Activated T-helper 2 cell treated with anti-CD3 and anti-CD28 coated beads, Interferon-gamma antibody, Interleukin-2, Interleukin-4, amounts not matched to agents 10 μg/mL and 5 μg/mL and 100 μg/mL, durations not matched to agents 14 hours and 24 hours and 36 hours (primary cell): Measurements from ENCODE around the gene HBG1. TPM values are rescaled to one million over a fixed set of nuclear protein-coding genes. Genes with fewer than 3 reads are reported as not detected.
"Not testable (repeated sequence)": the region's sequence is repeated elsewhere in the genome, so short reads cannot be mapped to it uniquely, and the experiment has no call there.

Experiments used
- DNase-seq: peaks from one replicate; pipeline ENCODE4 v3.0.0; 2021; ENCODE audit warnings: low spot score
- H3K27ac Mint-ChIP-seq: one replicate; pipeline ENCODE4 v1.8.0; 2021; ENCODE audit warnings: mixed read lengths
- H3K27me3 Mint-ChIP-seq: one replicate; pipeline ENCODE4 v1.8.0; 2021; ENCODE audit warnings: low read depth, mixed read lengths
- H3K36me3 Mint-ChIP-seq: one replicate; pipeline ENCODE4 v1.8.0; 2021; ENCODE audit warnings: low read depth, mixed read lengths
- H3K4me1 Mint-ChIP-seq: one replicate; pipeline ENCODE4 v1.8.0; 2021; ENCODE audit warnings: low read depth, mixed read lengths
- H3K4me3 Mint-ChIP-seq: one replicate; pipeline ENCODE4 v1.8.0; 2021; ENCODE audit warnings: low read depth, mild to moderate bottlenecking, moderate library complexity, mixed read lengths
- H3K9me3 Mint-ChIP-seq: one replicate; pipeline ENCODE4 v1.8.0; 2021; ENCODE audit warnings: mixed read lengths
- intact Hi-C: fragments of 100-400 bp; cut with micrococcal nuclease; formaldehyde crosslinking; loops from one replicate; pipeline ENCODE4 v1.15.1; 2023
- total RNA-seq: library from RNA; stranded (reverse); gene quantifications from 2 replicates; pipeline ENCODE4 v1.2.3, GENCODE V29; 2022

Gene HBG1
- total RNA-seq, 1 donor from 2014 or later: not detected

DNA sequence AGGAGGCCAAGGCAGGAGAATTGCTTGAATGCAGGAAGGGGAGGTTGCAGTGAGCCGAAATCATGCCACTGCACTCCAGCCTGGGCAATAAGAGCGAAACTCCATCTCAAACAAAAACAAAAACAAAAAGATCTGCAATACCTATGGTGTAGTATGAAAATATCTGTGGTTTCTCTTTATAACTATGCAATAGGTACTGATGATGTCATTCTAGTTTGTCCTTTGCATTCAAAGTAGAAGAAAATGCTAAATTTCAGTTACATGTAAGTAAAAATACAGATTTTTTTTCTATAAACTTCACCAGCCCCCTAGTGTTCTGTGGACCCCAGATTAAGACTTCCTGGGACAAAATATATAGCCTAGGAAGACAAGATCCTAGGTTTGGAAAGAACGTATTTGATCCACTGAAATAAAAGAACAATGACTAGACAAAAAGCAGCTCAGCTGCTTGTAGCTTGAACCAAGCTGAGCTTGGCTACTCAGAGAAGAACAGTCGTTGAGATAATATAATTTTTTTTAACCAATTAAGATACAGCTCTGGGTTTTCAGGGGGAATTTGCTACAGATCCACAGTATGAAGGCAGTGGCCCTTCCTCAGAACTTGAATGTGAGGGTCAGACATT lies 22.8 kb upstream of the HBG1 start:
- no peaks in the 10 kb centered on the region for H3K9me3 Mint-ChIP-seq
- no peaks in the 10 kb centered on the region for H3K4me1 Mint-ChIP-seq
- H3K4me3 Mint-ChIP-seq: no peak overlapping the region
- no peak overlapping the region for H3K27ac Mint-ChIP-seq
- H3K36me3 Mint-ChIP-seq: no peaks in the 10 kb centered on the region
- DNase-seq: no peak
- intact Hi-C loops: no loop called here
- peaks cover 5% of the 10 kb centered on the region for H3K27me3 Mint-ChIP-seq

- no peaks in the 10 kb centered on the region for H3K4me1 Mint-ChIP-seq
- no peaks in the 10 kb centered on the region for H3K36me3 Mint-ChIP-seq
- no peak for DNase-seq
- intact Hi-C loops: no loop called here
- H3K4me3 Mint-ChIP-seq: no peak within 1 kb of the TSS
- no peaks in the 10 kb centered on the region for H3K9me3 Mint-ChIP-seq
- H3K27ac Mint-ChIP-seq: no peak within 1 kb of the TSS
- H3K27me3 Mint-ChIP-seq: peaks cover 5% of the 10 kb centered on the region
Measured at GRCh38 chr11:5269715-5270147, 20.1 kb upstream of the HBG1 start, which contains the start of gene HBE1. TSS of gene HBE1 (minus strand) at chr11:5269945. CDS start at chr11:5269890, 55 bp downstream.

DNA sequence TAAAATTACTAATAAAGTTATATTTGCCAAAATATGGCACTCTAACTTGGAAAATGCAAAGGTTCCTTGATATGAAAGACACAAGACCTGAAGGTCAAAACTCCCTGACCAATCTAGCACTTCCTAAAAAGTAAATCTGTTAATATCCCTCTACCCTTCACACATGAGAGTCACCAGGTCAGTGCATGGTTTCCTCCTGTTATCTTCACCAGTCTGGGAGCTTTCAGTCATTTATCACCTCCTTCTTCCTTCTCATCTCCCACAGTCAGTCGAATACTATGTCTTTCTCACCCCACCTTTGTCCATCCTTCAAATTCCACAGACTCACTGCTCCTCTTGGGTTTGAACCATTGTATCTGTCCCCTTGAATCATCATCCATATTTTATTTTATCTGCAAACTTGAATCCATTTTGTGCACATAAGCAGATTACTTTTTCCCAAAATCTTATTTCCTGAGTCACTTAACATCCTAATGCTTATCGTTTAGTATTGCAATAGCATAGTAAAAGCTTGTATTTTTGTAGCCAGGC lies 17.4 kb upstream of the HBG1 start:
- Mint-ChIP-seq H3K4me1 (no peaks in the 10 kb centered on the region), H3K36me3 (no peaks in the 10 kb centered on the region), H3K27ac (no peak overlapping the region), H3K4me3 (no peak overlapping the region), H3K9me3 (no peaks in the 10 kb centered on the region), H3K27me3 (peaks cover 2% of the 10 kb centered on the region)
- DNase-seq: no peak
- intact Hi-C loops: no loop called here

GRCh38 chr11:5266609-5267008 lies 17.0 kb upstream of the HBG1 start:
- no peaks in the 10 kb centered on the region for H3K36me3 Mint-ChIP-seq

DNA sequence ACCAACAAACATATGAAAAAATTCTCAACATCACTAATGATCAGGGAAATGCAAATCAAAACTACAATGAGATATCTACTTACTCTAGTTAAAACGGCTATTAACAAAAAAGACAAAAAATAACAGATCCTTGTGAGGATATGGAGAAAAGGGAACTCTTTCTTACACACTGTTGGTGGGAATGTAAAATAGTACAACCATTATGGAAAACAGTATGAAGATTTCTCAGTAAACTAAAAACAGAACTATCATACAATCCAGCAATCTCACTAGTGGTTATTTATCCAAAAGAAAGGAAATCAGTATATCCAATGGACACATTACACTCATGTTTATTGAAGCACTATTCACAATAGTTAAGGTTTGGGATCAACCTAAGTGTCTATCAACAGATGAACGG lies 16.2 kb upstream of the HBG1 start:
- Mint-ChIP-seq H3K4me1 (no peaks in the 10 kb centered on the region), H3K4me3 (no peak overlapping the region), H3K9me3 (no peaks in the 10 kb centered on the region), H3K27ac (no peak overlapping the region), H3K36me3 (no peaks in the 10 kb centered on the region), H3K27me3 (no peaks in the 10 kb centered on the region)
- intact Hi-C loops: no loop called here
- no peak for DNase-seq

More at GRCh38 chr11:5266609-5267008, 17.0 kb upstream of the HBG1 start:
- Mint-ChIP-seq H3K4me1 (no peaks in the 10 kb centered on the region), H3K4me3 (no peak overlapping the region), H3K27ac (no peak overlapping the region), H3K27me3 (peaks cover 2% of the 10 kb centered on the region), H3K9me3 (no peaks in the 10 kb centered on the region)
- intact Hi-C loops: no loop called here
- DNase-seq: no peak

DNA sequence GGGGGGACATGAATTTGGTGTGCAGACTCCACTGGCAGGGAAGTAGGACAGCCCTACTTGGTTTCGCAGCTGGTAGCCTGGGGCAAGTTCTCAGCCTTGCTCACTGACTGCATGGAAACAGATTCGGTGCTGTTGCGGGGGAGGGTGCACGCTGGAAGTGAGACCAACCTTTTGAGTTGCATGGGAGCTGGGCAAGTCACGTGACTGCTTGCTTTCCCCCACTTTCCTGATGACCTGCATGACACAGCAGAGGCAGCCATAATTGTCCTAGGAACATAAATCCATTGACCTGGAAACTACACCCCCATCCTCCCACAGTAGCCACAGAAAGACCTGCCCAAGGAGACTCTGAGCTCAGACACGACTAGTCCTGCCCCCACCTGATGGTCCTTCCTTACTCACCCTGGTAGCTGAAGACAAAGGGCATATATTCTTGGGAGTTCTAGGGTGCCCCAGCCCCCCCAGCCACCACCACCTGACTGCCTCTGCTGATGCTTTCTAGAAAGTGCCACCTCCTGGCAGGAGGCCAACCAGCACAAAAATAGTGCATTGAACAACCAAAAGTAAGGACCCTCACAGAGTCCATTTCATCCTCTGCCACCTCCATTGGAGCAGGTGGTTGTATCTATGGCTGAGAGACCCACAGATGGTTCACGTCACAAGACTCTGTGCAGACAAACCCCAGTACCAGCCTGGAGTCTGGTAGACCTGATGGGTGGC lies 9.0 kb upstream of the HBG1 start:
- H3K27ac Mint-ChIP-seq: no peak overlapping the region
- no peaks in the 10 kb centered on the region for H3K4me1 Mint-ChIP-seq
- DNase-seq: no peak
- intact Hi-C loops: no loop called here
- H3K9me3 Mint-ChIP-seq: no peaks in the 10 kb centered on the region
- H3K4me3 Mint-ChIP-seq: no peak overlapping the region
- H3K27me3 Mint-ChIP-seq: no peaks in the 10 kb centered on the region
- no peaks in the 10 kb centered on the region for H3K36me3 Mint-ChIP-seq

- Mint-ChIP-seq H3K9me3 (no peaks in the 10 kb centered on the region), H3K27me3 (no peaks in the 10 kb centered on the region), H3K36me3 (no peaks in the 10 kb centered on the region), H3K27ac (no peak overlapping the region), H3K4me1 (no peaks in the 10 kb centered on the region), H3K4me3 (no peak overlapping the region)
- no peak for DNase-seq
- intact Hi-C loops: no loop called here
Measured at GRCh38 chr11:5257296-5257695, 7.6 kb upstream of the HBG1 start.

GRCh38 chr11:5254646-5255413 lies 5.2 kb upstream of the HBG1 start, which contains the start of gene HBG2:
TSS of gene HBG2 (minus strand) at chr11:5254781. CDS start at chr11:5254728, 53 bp downstream.
- H3K4me3 Mint-ChIP-seq, H3K27ac Mint-ChIP-seq, intact Hi-C loops, DNase-seq, H3K36me3 Mint-ChIP-seq, H3K27me3 Mint-ChIP-seq, H3K9me3 Mint-ChIP-seq, H3K4me1 Mint-ChIP-seq: not testable (repeated sequence)

DNA sequence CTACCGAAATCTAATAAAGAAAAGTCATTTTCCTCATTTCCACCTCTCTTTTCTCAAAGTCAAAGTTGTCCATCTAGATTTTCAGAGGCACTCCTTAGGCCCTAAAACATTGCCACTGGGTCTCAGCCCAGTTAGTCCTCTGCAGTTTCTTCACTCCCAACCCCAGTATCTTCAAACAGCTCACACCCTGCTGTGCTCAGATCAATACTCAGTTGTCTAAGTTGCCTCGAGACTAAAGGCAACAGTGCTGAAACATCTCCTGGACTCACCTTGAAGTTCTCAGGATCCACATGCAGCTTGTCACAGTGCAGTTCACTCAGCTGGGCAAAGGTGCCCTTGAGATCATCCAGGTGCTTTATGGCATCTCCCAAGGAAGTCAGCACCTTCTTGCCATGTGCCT lies 4.4 kb upstream of the HBG1 start:
- H3K4me3 Mint-ChIP-seq, H3K27ac Mint-ChIP-seq, DNase-seq, H3K27me3 Mint-ChIP-seq, H3K9me3 Mint-ChIP-seq, H3K4me1 Mint-ChIP-seq, intact Hi-C loops, H3K36me3 Mint-ChIP-seq: not testable (repeated sequence)

- H3K27me3 Mint-ChIP-seq, H3K36me3 Mint-ChIP-seq, H3K4me1 Mint-ChIP-seq, H3K27ac Mint-ChIP-seq, DNase-seq, H3K4me3 Mint-ChIP-seq, H3K9me3 Mint-ChIP-seq, intact Hi-C loops: not testable (repeated sequence)
Measured at GRCh38 chr11:5253440-5253839, 3.8 kb upstream of the HBG1 start.

DNA sequence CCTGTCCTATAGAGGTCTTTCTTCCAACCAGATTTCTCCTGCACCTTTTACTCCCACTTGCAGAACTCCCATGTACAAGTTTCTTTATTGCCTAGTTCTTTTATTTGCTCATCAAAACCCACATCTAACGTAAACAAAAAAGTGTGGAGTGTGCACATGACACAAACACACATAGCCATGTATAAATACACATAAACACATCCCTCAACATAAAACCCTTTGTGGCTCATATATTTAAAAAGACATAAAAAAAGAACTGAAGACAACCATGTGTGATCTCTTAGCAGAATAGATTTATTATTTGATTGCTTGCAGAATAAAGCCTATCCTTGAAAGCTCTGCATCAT lies 3.2 kb upstream of the HBG1 start:
- Mint-ChIP-seq H3K4me1 (no peaks in the 10 kb centered on the region), H3K9me3 (no peaks in the 10 kb centered on the region), H3K27ac (no peak overlapping the region), H3K36me3 (no peaks in the 10 kb centered on the region), H3K4me3 (no peak overlapping the region), H3K27me3 (no peaks in the 10 kb centered on the region)
- intact Hi-C loops: no loop called here
- DNase-seq: no peak

- no peak for DNase-seq
- no peaks in the 10 kb centered on the region for H3K36me3 Mint-ChIP-seq
- no peak overlapping the region for H3K4me3 Mint-ChIP-seq
- no peaks in the 10 kb centered on the region for H3K4me1 Mint-ChIP-seq
- H3K27me3 Mint-ChIP-seq: no peaks in the 10 kb centered on the region
- intact Hi-C loops: no loop called here
- H3K9me3 Mint-ChIP-seq: no peaks in the 10 kb centered on the region
- no peak overlapping the region for H3K27ac Mint-ChIP-seq
Measured at GRCh38 chr11:5252192-5252918, 2.7 kb upstream of the HBG1 start.
